Inflammatory macrophage treated with lipopolysaccharide for 4 hours (primary cell): ENCODE results near the gene SLC24A3.

ENCODE experiments used
- DNase-seq: peaks from one replicate; pipeline ENCODE4 v3.0.0-alpha.2; 2020

The SLC24A3 gene

GRCh38 chr20:19397226-19397625 is 184.8 kb downstream of the SLC24A3 start:
- no peak for DNase-seq

DNA sequence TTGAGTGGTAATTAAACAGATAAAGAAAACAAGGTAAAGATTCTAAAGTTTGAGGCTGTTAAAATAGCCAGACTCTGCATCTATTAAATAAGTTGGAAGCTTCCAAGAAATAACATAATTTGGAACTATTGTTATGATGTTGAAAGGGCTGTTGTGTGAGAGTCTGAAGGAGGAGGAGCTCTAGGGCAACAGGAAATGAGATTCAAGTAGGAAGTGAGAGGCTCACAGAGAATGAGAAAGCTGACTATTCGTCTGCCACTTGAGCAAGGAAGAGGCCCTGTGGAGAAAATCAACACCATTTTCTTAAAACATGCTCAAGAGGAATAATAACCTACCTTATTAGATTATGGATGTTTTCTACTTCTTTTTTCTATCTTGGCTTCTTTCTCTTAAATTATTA is 185.2 kb downstream of the SLC24A3 start:
- DNase-seq: peak; percentile 68

- DNase-seq: no peak
Measured at GRCh38 chr20:19401096-19401495, 188.7 kb downstream of the SLC24A3 start.

DNA sequence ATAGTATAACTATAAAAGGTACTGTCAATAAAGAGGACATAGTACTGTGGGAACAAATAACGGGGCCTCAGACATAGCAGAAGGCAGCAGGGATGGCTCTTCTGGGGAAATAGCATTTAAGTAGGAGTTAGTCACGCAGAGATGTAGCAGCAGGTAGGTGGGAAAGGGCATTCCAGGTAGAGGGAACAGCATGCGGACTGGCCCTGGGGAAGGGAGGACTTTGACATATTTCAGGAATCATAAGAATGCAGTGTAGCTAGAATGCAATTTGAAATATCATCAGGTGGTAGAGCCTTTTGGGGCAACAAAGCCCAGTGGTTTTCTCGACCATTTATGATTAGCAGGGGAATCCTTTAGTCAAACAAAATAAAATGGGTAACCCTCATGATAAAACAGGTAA is 191.1 kb downstream of the SLC24A3 start:
- DNase-seq: no peak

- DNase-seq: no peak
Measured at GRCh38 chr20:19404826-19405225, 192.4 kb downstream of the SLC24A3 start.

GRCh38 chr20:19405958-19406357 is 193.5 kb downstream of the SLC24A3 start:
- DNase-seq: no peak

DNA sequence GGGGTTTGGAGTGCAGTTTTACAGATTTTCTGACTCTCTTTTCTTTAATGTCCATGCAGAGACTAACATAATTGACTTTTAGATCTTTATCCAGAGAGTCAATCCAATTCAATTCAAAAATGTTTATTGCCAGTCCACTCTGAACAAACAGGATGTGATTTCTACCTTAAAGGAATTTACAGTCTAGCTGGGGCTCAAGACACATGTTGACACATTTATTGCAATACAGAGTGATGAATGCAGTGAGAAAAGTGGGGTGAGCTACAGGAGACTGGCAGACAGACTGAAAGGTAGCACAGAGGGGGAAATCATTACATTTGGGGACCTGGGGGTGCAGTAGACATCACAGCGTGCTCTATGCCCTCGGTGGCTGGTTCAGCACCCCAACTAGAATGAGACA is 193.9 kb downstream of the SLC24A3 start:
- no peak for DNase-seq

GRCh38 chr20:19407196-19407595 is 194.8 kb downstream of the SLC24A3 start:
- DNase-seq: no peak

- DNase-seq: no peak
Measured at GRCh38 chr20:19407736-19408135, 195.3 kb downstream of the SLC24A3 start.

DNA sequence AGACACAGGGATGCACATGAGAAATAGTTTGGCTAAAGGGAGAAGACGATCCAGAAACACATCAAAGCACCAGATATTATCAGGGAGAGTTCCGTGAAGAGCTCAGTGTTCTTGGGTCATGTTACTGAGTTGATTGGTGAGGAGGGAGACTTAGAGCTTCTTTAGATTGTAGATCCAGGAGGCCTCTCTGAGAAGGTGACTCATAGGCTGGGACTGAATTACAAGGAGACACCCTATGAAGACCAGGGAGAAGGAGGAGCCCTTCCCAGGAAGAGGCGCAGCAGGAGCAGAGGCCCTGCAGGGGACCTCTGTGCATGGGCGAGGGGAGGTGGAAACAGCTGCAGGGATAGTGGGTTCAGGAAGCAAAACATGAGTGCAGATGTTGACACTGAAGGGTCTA is 196.5 kb downstream of the SLC24A3 start:
- no peak for DNase-seq

DNA sequence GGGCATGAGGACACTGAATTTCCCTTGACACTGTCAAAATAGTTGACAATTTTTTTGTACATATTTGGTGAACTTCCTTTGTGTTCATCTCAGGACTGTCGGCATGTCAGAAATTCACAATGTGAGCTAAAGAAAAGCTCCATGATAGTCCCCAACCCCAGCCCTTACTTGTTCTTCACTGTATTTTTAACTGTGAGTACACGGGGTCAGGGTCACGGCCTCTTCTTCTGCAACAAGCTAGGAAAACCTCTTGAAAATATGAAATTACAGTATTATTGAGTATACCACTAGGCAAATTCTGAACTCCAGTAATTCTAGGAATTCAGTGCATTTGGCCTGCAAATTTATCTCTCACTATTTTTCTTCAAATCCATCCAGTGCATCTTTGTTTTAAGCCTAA is 199.4 kb downstream of the SLC24A3 start:
- no peak for DNase-seq

GRCh38 chr20:19412254-19412653 is 199.8 kb downstream of the SLC24A3 start:
- no peak for DNase-seq

GRCh38 chr20:19414600-19414999 is 202.2 kb downstream of the SLC24A3 start:
- no peak for DNase-seq

DNA sequence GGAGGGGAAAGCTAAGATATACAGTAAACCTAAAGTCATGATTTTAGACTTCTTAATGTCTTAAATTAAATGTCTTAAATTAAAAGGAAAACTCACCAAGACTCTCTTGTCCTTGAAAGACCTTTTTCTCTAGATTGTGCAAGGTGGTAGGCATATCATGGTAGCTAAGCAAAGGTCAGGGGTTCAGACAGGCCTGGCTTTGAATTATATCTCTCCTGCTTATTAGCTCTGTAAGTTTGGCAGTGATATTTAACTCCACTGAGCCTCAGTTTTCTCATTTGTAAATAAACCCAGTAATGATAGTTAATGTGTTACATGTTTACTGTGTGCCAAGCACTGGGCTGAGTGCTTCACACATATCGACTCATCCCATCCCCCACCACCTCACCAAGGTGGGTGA is 203.3 kb downstream of the SLC24A3 start:
- DNase-seq: no peak

- DNase-seq: no peak
Measured at GRCh38 chr20:19416627-19417026, 204.2 kb downstream of the SLC24A3 start.

DNA sequence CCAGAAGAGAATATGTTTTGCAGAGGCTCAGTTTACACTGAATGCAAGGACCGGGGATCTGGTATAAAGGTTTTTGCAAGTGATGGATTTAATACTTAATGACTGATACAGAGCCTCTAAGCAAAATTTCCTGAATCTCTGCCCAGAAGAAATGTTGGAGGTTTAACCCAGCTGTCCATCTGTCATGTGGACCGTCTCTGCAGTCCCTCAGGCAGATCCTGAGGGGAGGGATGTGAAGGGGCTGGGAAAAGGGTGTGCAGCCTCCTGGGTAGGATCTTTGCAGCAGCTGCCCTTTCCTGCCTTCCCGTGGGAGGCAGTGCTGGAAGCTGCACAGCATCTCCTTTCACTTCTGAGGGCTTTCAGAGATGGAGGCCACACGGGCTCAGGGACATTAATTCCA is 207.0 kb downstream of the SLC24A3 start:
- no peak for DNase-seq

DNA sequence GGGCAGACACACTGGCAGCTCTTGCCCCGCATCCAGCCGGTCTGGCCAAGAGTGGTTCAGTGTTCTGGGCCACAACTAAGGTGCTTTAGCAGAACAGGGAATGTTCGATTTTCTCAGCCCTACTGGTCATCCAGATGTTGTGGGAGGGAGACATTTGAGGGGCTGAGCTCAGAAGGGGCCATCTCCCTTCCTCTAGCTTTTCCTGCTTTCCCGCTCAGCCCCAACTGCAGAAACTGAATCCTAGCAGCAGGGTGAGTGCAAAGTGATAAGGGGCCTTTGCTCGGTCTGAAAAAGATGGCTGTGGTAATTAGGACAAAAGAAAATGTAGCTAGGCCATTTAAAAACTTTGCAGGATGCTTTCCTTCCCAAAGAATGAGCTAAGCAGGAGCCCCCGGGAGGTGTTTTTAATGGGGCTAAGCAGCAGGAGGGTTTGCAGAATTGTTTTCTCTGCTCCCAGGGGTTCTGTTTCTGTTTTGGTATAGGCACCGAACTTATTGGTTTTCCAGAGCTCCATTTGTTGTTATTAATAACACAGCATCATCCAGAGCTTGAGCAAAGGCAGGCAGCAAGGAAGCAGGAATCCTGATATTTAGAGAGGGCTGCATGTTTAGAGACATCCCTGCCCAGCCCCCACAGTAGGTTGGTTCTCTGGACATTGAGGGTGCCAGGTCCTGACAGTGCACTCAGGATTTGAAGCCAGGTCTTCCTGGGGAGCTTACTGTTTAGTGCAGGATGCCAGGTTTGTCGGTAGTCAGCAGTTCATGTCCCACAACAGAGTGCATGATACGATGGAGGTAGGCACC is 210.9 kb downstream of the SLC24A3 start:
- DNase-seq: no peak

DNA sequence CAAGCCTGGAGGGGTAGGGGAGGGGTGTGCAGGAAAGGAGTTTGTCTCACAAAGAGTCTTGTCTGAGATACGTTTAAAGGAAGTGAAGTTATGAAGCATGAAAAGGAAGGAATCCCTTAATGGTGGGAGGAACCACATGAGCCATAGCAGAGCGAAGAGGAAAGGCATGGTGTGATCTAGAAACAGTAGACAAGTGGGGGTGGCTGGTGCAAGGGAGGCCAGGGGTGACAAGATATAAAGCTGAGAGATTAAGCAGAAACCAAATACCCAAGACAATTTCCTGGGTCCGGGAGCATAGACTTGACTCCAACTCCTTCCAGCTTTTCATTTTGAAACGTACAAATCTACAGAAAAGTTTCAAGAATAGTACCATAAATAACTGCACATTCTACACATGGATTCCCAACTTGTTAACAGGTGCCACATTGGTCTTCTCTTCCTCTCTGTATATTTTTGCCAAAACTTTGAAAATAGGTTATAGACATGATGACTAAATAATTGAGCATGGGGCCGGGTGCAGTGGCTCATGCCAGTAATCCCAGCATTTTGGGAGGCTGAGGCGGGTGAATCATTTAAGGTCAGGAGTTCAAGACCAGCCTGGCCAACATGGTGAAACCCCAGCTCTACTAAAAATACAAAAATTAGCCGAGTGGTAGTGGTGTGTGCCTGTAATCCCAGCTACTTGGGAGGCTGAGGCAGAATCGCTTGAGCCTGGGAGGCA is 211.6 kb downstream of the SLC24A3 start:
- DNase-seq: peak; percentile 58

- DNase-seq: no peak
Measured at GRCh38 chr20:19426356-19426755, 213.9 kb downstream of the SLC24A3 start.

GRCh38 chr20:19427480-19427879 is 215.0 kb downstream of the SLC24A3 start:
- no peak for DNase-seq

DNA sequence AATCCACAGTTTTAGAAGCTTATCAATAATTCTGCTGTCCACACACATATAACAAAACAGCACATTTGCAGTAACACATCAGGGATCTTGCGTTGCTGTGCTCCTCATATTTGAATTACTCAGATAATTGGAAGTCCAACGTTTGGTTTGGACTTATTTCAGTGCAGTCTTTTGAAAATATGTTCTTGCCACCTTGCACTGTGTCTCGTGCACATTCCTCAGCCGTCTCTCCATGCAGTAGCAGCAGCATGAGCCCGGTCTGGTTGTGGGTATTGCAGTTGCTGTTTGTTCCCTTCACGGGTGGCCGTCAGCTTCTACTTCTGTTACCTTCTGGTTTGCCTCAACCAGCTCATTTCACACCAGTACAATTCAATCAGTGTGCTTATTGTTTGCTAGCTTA is 215.5 kb downstream of the SLC24A3 start:
- DNase-seq: no peak

DNA sequence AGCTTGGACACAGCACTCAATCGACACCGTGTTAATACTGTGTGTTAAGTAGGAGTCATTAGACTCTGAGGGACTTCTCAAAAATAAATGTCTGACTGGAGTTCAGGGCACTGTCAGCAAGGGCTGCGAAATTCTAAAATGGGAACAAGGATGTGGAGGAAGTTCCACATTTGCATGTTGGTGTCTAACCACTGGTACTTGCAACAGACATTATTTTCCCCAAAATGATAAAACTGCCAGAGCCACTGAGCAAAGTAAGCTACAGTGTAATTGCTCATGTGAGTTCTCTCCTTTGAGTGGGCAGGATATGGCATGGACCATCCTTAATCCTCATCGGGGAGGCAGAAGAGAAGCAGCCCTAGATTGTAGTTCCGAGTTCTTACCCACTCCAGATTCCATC is 215.9 kb downstream of the SLC24A3 start:
- DNase-seq: peak; percentile 96

GRCh38 chr20:19429538-19429937 is 217.1 kb downstream of the SLC24A3 start:
- no peak for DNase-seq

GRCh38 chr20:19430641-19431315 is 218.3 kb downstream of the SLC24A3 start:
- DNase-seq: no peak
